Transverse colon (tissue), 4 donors: ENCODE data around the gene ZNF408. TPM values are rescaled to one million over a fixed set of nuclear protein-coding genes. Genes with fewer than 3 reads are reported as not detected.

ENCODE experiments used
- DNase-seq: peaks from one replicate; pipeline ENCODE4 v3.0.0-alpha.2; 2019
- H3K27ac ChIP-seq, 4 donors: fragments of 200-600 bp; sonication (generic); 2 replicates each; pipeline ENCODE4 v1.5.1; 2016 to 2018; ENCODE audit warnings: inconsistent platforms in 4 of 4
- H3K27me3 ChIP-seq: fragments of 200-600 bp; sonication (generic); 2 replicates; pipeline ENCODE4 v1.5.1; 2017; ENCODE audit warnings: inconsistent platforms
- H3K36me3 ChIP-seq, 4 donors: fragments of 200-600 bp; sonication (generic); 2 replicates each; pipeline ENCODE4 v1.5.1; 2017 to 2019; ENCODE audit warnings: inconsistent platforms in 4 of 4
- H3K4me1 ChIP-seq, 4 donors: fragments of 200-600 bp; sonication (generic); 2 replicates each; pipeline ENCODE4 v1.5.1; 2017 to 2020; ENCODE audit warnings: inconsistent platforms in 4 of 4
- H3K4me3 ChIP-seq, 4 donors: fragments of 200-600 bp; sonication (generic); 1 replicate in 1 of 4; 2 replicates in 3 of 4; pipeline versions ENCODE4 v1.5.1 to v1.6.1; 2017 to 2019; ENCODE audit warnings: inconsistent platforms in 4 of 4
- H3K9me3 ChIP-seq, 2 donors: fragments of 200-600 bp; sonication (generic); 2 replicates each; pipeline ENCODE4 v1.5.1; 2017 to 2019; ENCODE audit warnings: inconsistent platforms in 2 of 2
- CTCF ChIP-seq, 5 experiments: fragments of 200-600 bp in 3 of 5; fragments of 450-650 bp in 2 of 5; sonication (generic) in 3 of 5; IDR thresholded peaks; 1 replicate in 2 of 5; 2 replicates in 3 of 5; pipeline ENCODE4 v1.5.1; 2016 to 2017; ENCODE audit warnings: antibody characterized with exemption in 5 of 5, inconsistent platforms in 3 of 5, mild to moderate bottlenecking in 2 of 5, moderate library complexity in 1 of 5
- EP300 ChIP-seq: sonication (generic); formaldehyde crosslinking; IDR thresholded peaks from one replicate; pipeline ENCODE4 v1.6.1; 2017; ENCODE audit warnings: antibody characterized with exemption, low read depth
- POLR2A ChIP-seq: fragments of 450-650 bp; IDR thresholded peaks from one replicate; pipeline ENCODE4 v1.6.1; 2016; ENCODE audit warnings: antibody characterized with exemption, mild to moderate bottlenecking, moderate library complexity
- POLR2AphosphoS5 ChIP-seq, 3 donors: sonication (generic); formaldehyde crosslinking; IDR thresholded peaks; one replicate each; pipeline ENCODE4 v1.6.1; 2016; ENCODE audit warnings: antibody characterized with exemption in 3 of 3
- WGBS, 2 donors: methylation state at CpG; one replicate each; pipeline ENCODE4 v1.1.5; 2018; ENCODE audit warnings: low coverage in 1 of 2; 5-methylcytosine and 5-hydroxymethylcytosine counted together
- in situ Hi-C, 4 donors: fragments of 200-750 bp; cut with MboI; loops; one replicate each; pipeline versions ENCODE4 v1.15.0 to v1.15.1; 2017; ENCODE audit warnings: low sequenced_read_pairs in 3 of 4, low pct_ligation_motif_present in 1 of 4, low pct_unique_long_range_greater_than_20kb in 1 of 4
- intact Hi-C: fragments of 100-400 bp; cut with DNase I; formaldehyde crosslinking; loops from one replicate; pipeline ENCODE4 v1.15.1; 2023; ENCODE audit warnings: low total_unique reads
- total RNA-seq, 4 donors: library from RNA; depleted of rRNA; stranded (reverse); fragments of >200 nt; gene quantifications; one replicate each; pipeline ENCODE4 v1.1.0, GENCODE V29; 2016

The ZNF408 gene
- total RNA-seq, 4 donors from 2014 or later, result 6.0 to 19.3 (median 10.0) TPM

- DNase-seq, result no peak
- H3K9me3 ChIP-seq, result no peaks in the 10 kb centered on the region
- peaks cover 0 to 10% (median 0%) of the 10 kb centered on the region in 4 donors for H3K4me1 ChIP-seq
- H3K27ac ChIP-seq, result no peak overlapping the region
- peaks cover 0 to 69% (median 25%) of the 10 kb centered on the region in 4 donors for H3K36me3 ChIP-seq
- H3K4me3 ChIP-seq, result no peak overlapping the region
- WGBS, 2 donors, result 88 to 89% methylated on average over 4 of the region's 4 CpGs
- in situ Hi-C loops (no loop called here), intact Hi-C loops (no loop called here)
- no peaks in the 10 kb centered on the region for H3K27me3 ChIP-seq
- TF ChIP-seq POLR2A (no peak), POLR2AphosphoS5 (IDR thresholded peaks at IDR 0.05) (no peak), CTCF (IDR thresholded peaks at IDR 0.05) (no peak), EP300 (no peak)
Measured at GRCh38 chr11:46663277-46663940, 37.4 kb upstream of the ZNF408 start.

- Histone ChIP-seq H3K36me3 (peaks cover 0 to 69% (median 25%) of the 10 kb centered on the region in 4 donors), H3K27ac (no peak overlapping the region), H3K4me1 (peaks cover 0 to 10% (median 0%) of the 10 kb centered on the region in 4 donors), H3K27me3 (no peaks in the 10 kb centered on the region), H3K4me3 (no peak overlapping the region), H3K9me3 (no peaks in the 10 kb centered on the region)
- DNase-seq, result no peak
- intact Hi-C loops, result no loop called here
- no peak for TF ChIP-seq CTCF (IDR thresholded peaks at IDR 0.05)
- TF ChIP-seq EP300, result no peak
- TF ChIP-seq POLR2A, result no peak
- no peak for TF ChIP-seq POLR2AphosphoS5 (IDR thresholded peaks at IDR 0.05)
- 60 to 80% methylated on average over 1 to 6 of the region's 6 CpGs for WGBS, 2 donors
- in situ Hi-C loops, result no loop called here
Measured at GRCh38 chr11:46664612-46665011, 36.2 kb upstream of the ZNF408 start.

- peaks cover 0 to 68% (median 25%) of the 10 kb centered on the region in 4 donors for H3K36me3 ChIP-seq
- peak overlapping the region in 1 of 4 donors; percentile 11 for H3K27ac ChIP-seq
- peaks cover 0 to 10% (median 0%) of the 10 kb centered on the region in 4 donors for H3K4me1 ChIP-seq
- intact Hi-C loops, result no loop called here
- no peaks in the 10 kb centered on the region for H3K27me3 ChIP-seq
- no peak for DNase-seq
- 82% methylated on average over 1 of the region's 1 CpG; no CpG with 5 or more reads in 1 of the 2 donors for WGBS, 2 donors
- no peak overlapping the region for H3K4me3 ChIP-seq
- TF ChIP-seq POLR2AphosphoS5 (IDR thresholded peaks at IDR 0.05) (no peak), CTCF (IDR thresholded peaks at IDR 0.05) (no peak), EP300 (no peak), POLR2A (no peak)
- no peaks in the 10 kb centered on the region for H3K9me3 ChIP-seq
- in situ Hi-C loops, result no loop called here
Measured at GRCh38 chr11:46665356-46665755, 35.5 kb upstream of the ZNF408 start.

- no peak for DNase-seq
- intact Hi-C loops (no loop called here), in situ Hi-C loops (no loop called here)
- no peaks in the 10 kb centered on the region for H3K27me3 ChIP-seq
- no peaks in the 10 kb centered on the region for H3K9me3 ChIP-seq
- no peak overlapping the region for H3K4me3 ChIP-seq
- WGBS, 2 donors, result 65 to 78% methylated on average over 4 to 5 of the region's 5 CpGs
- no peak for TF ChIP-seq POLR2AphosphoS5 (IDR thresholded peaks at IDR 0.05)
- no peak for TF ChIP-seq EP300
- TF ChIP-seq POLR2A, result no peak
- TF ChIP-seq CTCF (IDR thresholded peaks at IDR 0.05), result no peak
- H3K36me3 ChIP-seq, result peaks cover 0 to 59% (median 29%) of the 10 kb centered on the region in 4 donors
- H3K27ac ChIP-seq, result peak overlapping the region in 3 of 4 donors; percentile 22 to 49 (median 24)
- peaks cover 0 to 10% (median 0%) of the 10 kb centered on the region in 4 donors for H3K4me1 ChIP-seq
Measured at GRCh38 chr11:46666516-46666915, 34.3 kb upstream of the ZNF408 start.
